HFFc6 (cell line): ENCODE measurements around the gene TPP2. TPM values are rescaled to one million over a fixed set of nuclear protein-coding genes. Genes with fewer than 3 reads are reported as not detected.

Experiments used
- DNase-seq: peaks from one replicate; pipeline ENCODE4 v3.0.0-alpha.2; 2018
- H3K27ac Mint-ChIP-seq: 2 replicates; pipeline ENCODE4 v1.8.0; 2020; ENCODE audit warnings: mild to moderate bottlenecking, mixed read lengths
- H3K27me3 Mint-ChIP-seq: 2 replicates; pipeline ENCODE4 v1.8.0; 2021; ENCODE audit warnings: mild to moderate bottlenecking, moderate library complexity, mixed read lengths; ENCODE audit not compliant: insufficient read depth
- H3K36me3 Mint-ChIP-seq: 2 replicates; pipeline ENCODE4 v1.8.0; 2021; ENCODE audit warnings: low read depth, mixed read lengths
- H3K4me1 Mint-ChIP-seq: 2 replicates; pipeline ENCODE4 v1.8.0; 2020; ENCODE audit warnings: low read depth, mixed read lengths
- H3K4me3 Mint-ChIP-seq: 2 replicates; pipeline ENCODE4 v1.8.0; 2020; ENCODE audit warnings: mild to moderate bottlenecking, moderate library complexity, mixed read lengths
- H3K9me3 Mint-ChIP-seq: 2 replicates; pipeline ENCODE4 v1.8.0; 2020; ENCODE audit warnings: mild to moderate bottlenecking, mixed read lengths
- CTCF ChIP-seq: fragments of 200-600 bp; sonication (generic); IDR thresholded peaks from 2 replicates; pipeline ENCODE4 v1.5.0; 2021; ENCODE audit warnings: antibody characterized with exemption, mild to moderate bottlenecking
- total RNA-seq, 6 experiments: library from RNA; stranded (reverse); fragmentation: NEBNext Ultra II Directional; extraction: Animal tissue kit (Norgen Biotek cat#: 25700); gene quantifications; 2 replicates in 1 of 6; 3 replicates in 5 of 6; pipeline ENCODE4 v1.2.3, GENCODE V29; 2021

Gene TPP2
- total RNA-seq, 6 experiments from 2014 or later, result 41.9 to 52.5 (median 44.6) TPM

GRCh38 chr13:102680133-102680717 is 83.4 kb downstream of the TPP2 start:
- H3K4me1 Mint-ChIP-seq, result peaks cover 12% of the 10 kb centered on the region
- no peak for DNase-seq
- H3K36me3 Mint-ChIP-seq, result peaks cover 46% of the 10 kb centered on the region
- TF ChIP-seq CTCF, result no peak
- peaks cover 2% of the 10 kb centered on the region for H3K27me3 Mint-ChIP-seq
- no peak overlapping the region for H3K27ac Mint-ChIP-seq
- H3K9me3 Mint-ChIP-seq, result peaks cover 9% of the 10 kb centered on the region
- H3K4me3 Mint-ChIP-seq, result no peak overlapping the region

- Mint-ChIP-seq H3K4me3 (no peak overlapping the region), H3K36me3 (peaks cover 46% of the 10 kb centered on the region), H3K27ac (no peak overlapping the region), H3K4me1 (peaks cover 12% of the 10 kb centered on the region), H3K9me3 (peaks cover 9% of the 10 kb centered on the region), H3K27me3 (peaks cover 4% of the 10 kb centered on the region)
- peak; percentile 23 for DNase-seq
- TF ChIP-seq CTCF, result no peak
Observed at GRCh38 chr13:102680842-102681740, 84.3 kb downstream of the TPP2 start.

- H3K27me3 Mint-ChIP-seq, result peaks cover 5% of the 10 kb centered on the region
- no peak for DNase-seq
- peaks cover 9% of the 10 kb centered on the region for H3K9me3 Mint-ChIP-seq
- H3K4me1 Mint-ChIP-seq, result peaks cover 12% of the 10 kb centered on the region
- no peak overlapping the region for H3K27ac Mint-ChIP-seq
- TF ChIP-seq CTCF, result no peak
- no peak overlapping the region for H3K4me3 Mint-ChIP-seq
- peaks cover 40% of the 10 kb centered on the region for H3K36me3 Mint-ChIP-seq
Observed at GRCh38 chr13:102682211-102682610, 85.4 kb downstream of the TPP2 start.

GRCh38 chr13:102682727-102683126 is 85.9 kb downstream of the TPP2 start:
- H3K27me3 Mint-ChIP-seq, result peaks cover 4% of the 10 kb centered on the region
- DNase-seq, result no peak
- H3K4me1 Mint-ChIP-seq, result peaks cover 12% of the 10 kb centered on the region
- no peak for TF ChIP-seq CTCF
- H3K27ac Mint-ChIP-seq, result no peak overlapping the region
- no peak overlapping the region for H3K4me3 Mint-ChIP-seq
- peaks cover 9% of the 10 kb centered on the region for H3K9me3 Mint-ChIP-seq
- H3K36me3 Mint-ChIP-seq, result peaks cover 35% of the 10 kb centered on the region

- no peak overlapping the region for H3K4me3 Mint-ChIP-seq
- peaks cover 12% of the 10 kb centered on the region for H3K4me1 Mint-ChIP-seq
- peaks cover 6% of the 10 kb centered on the region for H3K27me3 Mint-ChIP-seq
- no peak for DNase-seq
- peaks cover 31% of the 10 kb centered on the region for H3K36me3 Mint-ChIP-seq
- no peak for TF ChIP-seq CTCF
- peaks cover 9% of the 10 kb centered on the region for H3K9me3 Mint-ChIP-seq
- H3K27ac Mint-ChIP-seq, result no peak overlapping the region
Observed at GRCh38 chr13:102683637-102684036, 86.9 kb downstream of the TPP2 start.
